Astrocyte (in vitro differentiated cells and primary cell): ENCODE results near the gene MEG3. TPM values are rescaled to one million over a fixed set of nuclear protein-coding genes. Genes with fewer than 3 reads are reported as not detected.

ENCODE experiments used
- DNase-seq: peaks from one replicate; pipeline ENCODE4 v3.0.0-alpha.2; 2010; ENCODE audit warnings: low read depth
- FAIRE-seq: peaks from 2 replicates; lab custom pipeline; 2011; peaks lifted over from hg19 to GRCh38; lab: Jason Lieb, UNC
- H2AFZ ChIP-seq: 2 replicates; pipeline ENCODE4 v1.6.0; 2012; ENCODE audit warnings: low read depth, low read length, inconsistent platforms
- H3K27ac ChIP-seq: 2 replicates; pipeline ENCODE4 v1.5.1; 2011; ENCODE audit warnings: low read depth, low read length, inconsistent platforms
- H3K27me3 ChIP-seq: 2 replicates; pipeline ENCODE4 v1.6.0; 2011; ENCODE audit warnings: low read length, inconsistent platforms; ENCODE audit not compliant: insufficient read depth
- H3K36me3 ChIP-seq: 2 replicates; pipeline ENCODE4 v1.5.1; 2011; ENCODE audit warnings: low read length, inconsistent platforms; ENCODE audit not compliant: insufficient read depth
- H3K4me1 ChIP-seq: 2 replicates; pipeline ENCODE4 v1.5.1; 2011; ENCODE audit warnings: low read length, inconsistent platforms; ENCODE audit not compliant: insufficient read depth
- H3K4me2 ChIP-seq: 2 replicates; pipeline ENCODE4 v1.6.0; 2012; ENCODE audit warnings: low read length, inconsistent platforms
- H3K4me3 ChIP-seq: 2 replicates; pipeline ENCODE4 v1.5.1; 2011; ENCODE audit warnings: low read depth, mild to moderate bottlenecking, low read length, inconsistent platforms; ENCODE audit not compliant: insufficient read depth
- H3K79me2 ChIP-seq: 2 replicates; pipeline ENCODE4 v1.6.0; 2012; ENCODE audit warnings: mild to moderate bottlenecking, low read length, inconsistent platforms; ENCODE audit not compliant: insufficient read depth
- H3K9ac ChIP-seq: 2 replicates; pipeline ENCODE4 v1.6.0; 2012; ENCODE audit warnings: mild to moderate bottlenecking, low read length, inconsistent platforms
- H3K9me3 ChIP-seq: 2 replicates; pipeline ENCODE4 v1.5.1; 2012; ENCODE audit warnings: low read depth, mild to moderate bottlenecking, low read length, inconsistent platforms; ENCODE audit not compliant: insufficient read depth
- H4K20me1 ChIP-seq: 2 replicates; pipeline ENCODE4 v1.6.0; 2012; ENCODE audit warnings: low read length, inconsistent platforms; ENCODE audit not compliant: insufficient read depth
- H3K27ac Mint-ChIP-seq: one replicate; pipeline ENCODE4 v1.8.0; 2021; ENCODE audit warnings: mild to moderate bottlenecking, mixed read lengths; ENCODE audit not compliant: unreplicated experiment
- H3K27me3 Mint-ChIP-seq: one replicate; pipeline ENCODE4 v1.8.0; 2021; ENCODE audit warnings: low read depth, mixed read lengths; ENCODE audit not compliant: unreplicated experiment
- H3K36me3 Mint-ChIP-seq: one replicate; pipeline ENCODE4 v1.8.0; 2021; ENCODE audit warnings: low read depth, mixed read lengths; ENCODE audit not compliant: unreplicated experiment
- H3K4me1 Mint-ChIP-seq: one replicate; pipeline ENCODE4 v1.8.0; 2021; ENCODE audit warnings: low read depth, mixed read lengths; ENCODE audit not compliant: unreplicated experiment
- H3K4me3 Mint-ChIP-seq: one replicate; pipeline ENCODE4 v1.8.0; 2021; ENCODE audit warnings: mild to moderate bottlenecking, moderate library complexity, mixed read lengths; ENCODE audit not compliant: unreplicated experiment
- H3K9me3 Mint-ChIP-seq: one replicate; pipeline ENCODE4 v1.8.0; 2021; ENCODE audit warnings: mild to moderate bottlenecking, mixed read lengths; ENCODE audit not compliant: unreplicated experiment
- EZH2 ChIP-seq: IDR thresholded peaks from 2 replicates; pipeline ENCODE4 v1.6.1; 2012; ENCODE audit warnings: mild to moderate bottlenecking, low read length, inconsistent platforms; ENCODE audit not compliant: insufficient read depth
- total RNA-seq: library from RNA; stranded (reverse); gene quantifications from 2 replicates; pipeline ENCODE4 v1.2.1, GENCODE V29; 2021
- TF ChIP-seq, protein P1 (sequence below): IDR thresholded peaks from 2 replicates; pipeline ENCODE4 v1.5.1; 2011; ENCODE audit warnings: low read depth, mild to moderate bottlenecking, inconsistent platforms, low read length, moderate library complexity; ENCODE audit not compliant: insufficient read depth

The MEG3 gene
- total RNA-seq, 1 donor from 2014 or later: not detected

DNA sequence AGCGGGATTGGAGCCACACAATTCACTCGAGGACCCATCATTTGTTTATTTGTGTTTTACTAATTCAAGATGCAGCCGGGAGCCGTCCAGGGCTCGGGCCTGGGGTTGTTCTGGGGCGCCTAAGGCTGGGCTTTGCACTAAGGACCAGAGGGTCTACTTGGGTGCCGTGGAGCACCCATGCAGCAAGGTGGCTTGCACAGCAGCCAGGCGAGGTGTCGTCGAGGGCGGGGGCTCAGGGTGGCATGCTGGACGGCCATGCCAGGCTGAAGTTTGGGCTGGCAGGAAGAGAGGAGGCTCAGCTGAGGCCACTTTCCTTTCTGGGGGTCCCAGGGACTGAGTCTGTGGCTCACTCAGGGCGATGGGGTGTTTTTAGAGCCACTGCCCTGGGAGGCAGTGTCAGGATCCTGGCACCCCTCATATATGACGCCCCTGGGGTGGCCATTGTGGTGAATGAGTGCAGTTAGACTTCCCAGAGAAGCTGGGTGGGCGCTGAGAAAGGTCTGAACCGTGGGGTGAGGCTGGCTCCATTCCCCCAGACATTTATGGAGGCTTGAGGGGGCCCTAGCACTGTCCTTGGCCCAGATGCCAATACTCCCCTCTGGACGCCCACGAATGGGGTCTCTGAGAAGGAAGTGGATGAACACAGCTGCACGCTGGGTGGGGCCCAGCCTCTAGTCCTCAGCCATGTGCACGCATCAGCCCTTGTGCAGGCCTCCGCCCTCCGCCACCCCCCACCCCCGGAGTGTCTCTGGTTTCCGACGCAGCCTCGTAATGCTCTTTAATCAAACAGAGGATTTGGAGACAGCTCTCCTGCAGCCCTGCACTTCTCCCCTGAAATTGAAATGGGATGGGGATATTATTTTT lies 11.3 kb downstream of the MEG3 start:
- H3K27ac ChIP-seq: no peak overlapping the region
- H3K9me3 Mint-ChIP-seq: peaks cover 5% of the 10 kb centered on the region
- no peak overlapping the region for H3K27ac Mint-ChIP-seq
- H3K27me3 ChIP-seq: no peaks in the 10 kb centered on the region
- peaks cover 37% of the 10 kb centered on the region for H3K27me3 Mint-ChIP-seq
- no peak for FAIRE-seq
- H3K79me2 ChIP-seq: peaks cover 78% of the 10 kb centered on the region
- DNase-seq: no peak
- H3K9me3 ChIP-seq: no peaks in the 10 kb centered on the region
- peaks cover 98% of the 10 kb centered on the region for H4K20me1 ChIP-seq
- H3K36me3 Mint-ChIP-seq: no peaks in the 10 kb centered on the region
- no peak overlapping the region for H2AFZ ChIP-seq
- TF ChIP-seq, protein P1, sequence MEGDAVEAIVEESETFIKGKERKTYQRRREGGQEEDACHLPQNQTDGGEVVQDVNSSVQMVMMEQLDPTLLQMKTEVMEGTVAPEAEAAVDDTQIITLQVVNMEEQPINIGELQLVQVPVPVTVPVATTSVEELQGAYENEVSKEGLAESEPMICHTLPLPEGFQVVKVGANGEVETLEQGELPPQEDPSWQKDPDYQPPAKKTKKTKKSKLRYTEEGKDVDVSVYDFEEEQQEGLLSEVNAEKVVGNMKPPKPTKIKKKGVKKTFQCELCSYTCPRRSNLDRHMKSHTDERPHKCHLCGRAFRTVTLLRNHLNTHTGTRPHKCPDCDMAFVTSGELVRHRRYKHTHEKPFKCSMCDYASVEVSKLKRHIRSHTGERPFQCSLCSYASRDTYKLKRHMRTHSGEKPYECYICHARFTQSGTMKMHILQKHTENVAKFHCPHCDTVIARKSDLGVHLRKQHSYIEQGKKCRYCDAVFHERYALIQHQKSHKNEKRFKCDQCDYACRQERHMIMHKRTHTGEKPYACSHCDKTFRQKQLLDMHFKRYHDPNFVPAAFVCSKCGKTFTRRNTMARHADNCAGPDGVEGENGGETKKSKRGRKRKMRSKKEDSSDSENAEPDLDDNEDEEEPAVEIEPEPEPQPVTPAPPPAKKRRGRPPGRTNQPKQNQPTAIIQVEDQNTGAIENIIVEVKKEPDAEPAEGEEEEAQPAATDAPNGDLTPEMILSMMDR: no peak
- H3K4me3 Mint-ChIP-seq: no peak overlapping the region
- peaks cover 12% of the 10 kb centered on the region for H3K4me1 Mint-ChIP-seq
- H3K4me1 ChIP-seq: peaks cover 28% of the 10 kb centered on the region
- no peak overlapping the region for H3K9ac ChIP-seq
- H3K36me3 ChIP-seq: peaks cover 23% of the 10 kb centered on the region
- H3K4me2 ChIP-seq: no peak overlapping the region
- H3K4me3 ChIP-seq: no peak overlapping the region

DNA sequence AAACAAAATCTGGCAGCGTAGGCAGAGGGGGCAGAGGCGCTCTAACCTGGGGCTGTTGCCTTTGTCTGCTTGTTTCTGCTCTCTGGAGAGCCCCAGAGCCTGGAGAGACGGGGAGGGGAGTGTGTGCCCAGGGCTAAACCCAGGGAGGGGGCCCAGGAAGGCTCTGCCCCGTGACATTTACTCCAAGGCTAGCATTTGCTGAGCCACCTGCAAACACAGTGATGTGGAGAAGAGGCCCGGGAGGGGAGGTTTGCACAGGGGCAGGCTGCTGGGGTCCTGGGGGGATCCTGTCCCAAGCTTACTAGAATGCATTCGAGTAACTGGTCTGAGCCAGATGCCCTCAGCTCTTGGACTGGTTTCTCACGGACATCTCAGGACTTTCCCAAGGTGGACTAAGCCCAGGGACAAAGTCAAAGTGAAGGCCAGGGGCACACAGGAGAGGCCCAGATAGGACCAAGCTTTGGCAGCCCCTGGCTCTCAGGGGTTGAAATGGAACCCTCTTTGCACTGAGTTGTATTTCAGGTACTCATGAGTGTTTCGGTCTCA lies 12.0 kb downstream of the MEG3 start:
- no peak for DNase-seq
- no peak for TF ChIP-seq EZH2
- TF ChIP-seq, protein P1: no peak
- H3K4me3 Mint-ChIP-seq: no peak overlapping the region
- peaks cover 96% of the 10 kb centered on the region for H4K20me1 ChIP-seq
- peaks cover 27% of the 10 kb centered on the region for H3K4me1 ChIP-seq
- no peak for FAIRE-seq
- H3K4me3 ChIP-seq: no peak overlapping the region
- H3K36me3 Mint-ChIP-seq: no peaks in the 10 kb centered on the region
- no peak overlapping the region for H3K4me2 ChIP-seq
- no peak overlapping the region for H3K27ac ChIP-seq
- H3K27ac Mint-ChIP-seq: no peak overlapping the region
- peaks cover 37% of the 10 kb centered on the region for H3K27me3 Mint-ChIP-seq
- H3K36me3 ChIP-seq: peaks cover 23% of the 10 kb centered on the region
- H3K9ac ChIP-seq: no peak overlapping the region
- peaks cover 72% of the 10 kb centered on the region for H3K79me2 ChIP-seq
- peaks cover 3% of the 10 kb centered on the region for H3K9me3 Mint-ChIP-seq
- H3K27me3 ChIP-seq: no peaks in the 10 kb centered on the region
- no peak overlapping the region for H2AFZ ChIP-seq
- no peaks in the 10 kb centered on the region for H3K9me3 ChIP-seq
- H3K4me1 Mint-ChIP-seq: peaks cover 19% of the 10 kb centered on the region
